GM21529 (cell line): Measurements from ENCODE around the gene ZNF746.
A peak's percentile ranks its signal among the peaks of the same experiment; 100 is the strongest.
"Not testable (repeated sequence)": the region's sequence is repeated elsewhere in the genome, so short reads cannot be mapped to it uniquely, and the experiment has no call there.

Experiments used
- ATAC-seq: cut with Tn5 transposase; IDR thresholded peaks from one replicate; pipeline ENCODE4 v1.9.1; 2021; ENCODE audit not compliant: unreplicated experiment

ZNF746 gene

GRCh38 chr7:149497467-149498261, at the start of gene ZNF746:
Gene ZNF746, minus strand, starts transcription at chr7:149497809. Its CDS starts 273 bp downstream, at chr7:149497536.
- ATAC-seq, result peak; percentile 94

- ATAC-seq, result no peak
Observed at GRCh38 chr7:149547126-149547525, 49.5 kb upstream of the ZNF746 start.

- no peak for ATAC-seq
Observed at GRCh38 chr7:149546331-149546730, 48.7 kb upstream of the ZNF746 start.

GRCh38 chr7:149544028-149544427, 46.4 kb upstream of the ZNF746 start:
- ATAC-seq, result no peak

- ATAC-seq, result no peak
Observed at GRCh38 chr7:149532654-149533053, 35.0 kb upstream of the ZNF746 start.

GRCh38 chr7:149529136-149529718, 31.6 kb upstream of the ZNF746 start:
- ATAC-seq, result no peak

GRCh38 chr7:149527414-149527813, 29.8 kb upstream of the ZNF746 start:
- ATAC-seq, result no peak

GRCh38 chr7:149525280-149525679, 27.7 kb upstream of the ZNF746 start:
- ATAC-seq, result no peak

GRCh38 chr7:149524394-149524793, 26.8 kb upstream of the ZNF746 start:
- no peak for ATAC-seq

- no peak for ATAC-seq
Observed at GRCh38 chr7:149510248-149510647, 12.6 kb upstream of the ZNF746 start.

- no peak for ATAC-seq
Observed at GRCh38 chr7:149509774-149510173, 12.2 kb upstream of the ZNF746 start.

- ATAC-seq, result no peak
Observed at GRCh38 chr7:149505551-149505950, 7.9 kb upstream of the ZNF746 start.

GRCh38 chr7:149501651-149502050, 4.0 kb upstream of the ZNF746 start:
- ATAC-seq, result no peak

- no peak for ATAC-seq
Observed at GRCh38 chr7:149500910-149501309, 3.3 kb upstream of the ZNF746 start.

GRCh38 chr7:149500201-149500600, 2.6 kb upstream of the ZNF746 start:
- no peak for ATAC-seq

- no peak for ATAC-seq
Observed at GRCh38 chr7:149498811-149499210, 1.2 kb upstream of the ZNF746 start.

- peak; percentile 31 for ATAC-seq
Observed at GRCh38 chr7:149496642-149497391, 792 bp downstream of the ZNF746 start.

GRCh38 chr7:149495785-149496641, 1.6 kb downstream of the ZNF746 start:
- no peak for ATAC-seq

GRCh38 chr7:149494738-149495368, 2.8 kb downstream of the ZNF746 start:
- no peak for ATAC-seq

GRCh38 chr7:149493975-149494374, 3.6 kb downstream of the ZNF746 start:
- ATAC-seq, result not testable (repeated sequence)
